ENCODE results near the gene GPR160.
A peak's percentile ranks its signal among the peaks of the same experiment; 100 is the strongest.

Gene GPR160

DNA sequence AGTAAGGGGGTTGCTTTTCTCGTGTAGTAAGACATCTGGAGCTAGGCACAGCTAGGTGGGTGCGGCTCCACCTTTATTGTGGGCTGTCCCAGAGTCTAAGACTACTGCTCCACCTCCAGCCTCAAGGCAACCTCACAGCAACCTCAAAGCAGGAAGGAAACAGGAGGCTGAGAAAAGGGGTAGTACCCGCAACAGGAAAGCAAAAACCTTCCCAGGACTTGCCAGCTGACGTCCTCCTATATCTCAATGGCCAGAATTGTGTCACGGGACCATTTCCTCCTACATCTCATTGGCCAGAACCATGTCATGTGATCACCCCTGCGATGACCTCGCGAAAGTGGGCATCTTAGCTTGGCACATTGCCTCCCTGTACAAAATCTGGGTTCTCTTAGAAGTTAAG lies 4.3 kb upstream of the GPR160 start:
- no peak for DNase-seq

DNA sequence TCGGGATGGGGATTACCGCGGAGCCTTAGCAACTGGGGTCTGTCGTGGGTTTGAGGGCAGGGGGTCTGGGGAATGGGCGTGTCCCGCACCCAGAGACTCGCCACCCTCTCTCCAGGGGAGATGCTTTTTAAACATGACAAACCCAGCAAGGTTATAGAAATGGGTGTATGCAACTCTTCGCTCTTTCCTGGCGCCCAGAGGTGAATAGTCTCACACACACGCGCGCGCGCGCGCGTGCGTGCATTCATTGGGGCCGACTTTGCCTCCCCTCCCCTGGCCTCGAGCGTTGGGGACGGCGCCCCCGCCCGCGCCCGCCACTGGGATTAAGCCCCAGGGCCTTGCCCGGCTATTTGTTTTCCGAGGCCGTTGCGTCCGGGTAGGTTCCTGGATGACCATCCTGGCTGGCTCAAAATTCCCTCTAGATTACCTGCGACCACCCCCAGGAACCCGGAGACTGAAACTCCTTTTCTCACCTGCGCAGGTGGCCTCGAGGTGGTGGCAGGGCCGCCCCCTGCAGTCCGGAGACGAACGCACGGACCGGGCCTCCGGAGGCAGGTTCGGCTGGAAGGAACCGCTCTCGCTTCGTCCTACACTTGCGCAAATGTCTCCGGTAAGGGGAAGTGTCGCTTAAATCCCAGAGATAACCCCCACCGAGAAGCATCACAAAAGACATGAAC lies 777 bp downstream of the GPR160 start:
- no peak for DNase-seq

DNA sequence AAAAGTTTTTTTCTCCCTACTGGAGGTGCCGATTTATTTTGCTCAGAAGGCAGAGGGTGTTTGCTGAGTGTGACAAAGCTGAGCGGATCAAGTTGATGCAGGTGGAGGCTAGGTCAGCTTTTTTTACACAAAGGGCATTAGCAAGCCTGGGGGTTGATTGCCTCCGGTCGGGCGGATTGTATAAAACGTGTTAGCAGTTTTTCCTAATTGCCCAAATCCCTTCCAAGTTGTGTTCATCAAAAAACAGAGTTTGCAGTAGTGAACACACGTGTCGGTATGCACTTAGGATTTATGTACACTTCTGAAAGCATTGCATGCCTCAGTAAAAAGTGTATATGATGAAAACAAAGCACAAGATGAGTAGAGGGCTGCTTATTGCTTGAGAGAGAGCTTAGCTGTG lies 2.6 kb downstream of the GPR160 start:
- DNase-seq = no peak

DNA sequence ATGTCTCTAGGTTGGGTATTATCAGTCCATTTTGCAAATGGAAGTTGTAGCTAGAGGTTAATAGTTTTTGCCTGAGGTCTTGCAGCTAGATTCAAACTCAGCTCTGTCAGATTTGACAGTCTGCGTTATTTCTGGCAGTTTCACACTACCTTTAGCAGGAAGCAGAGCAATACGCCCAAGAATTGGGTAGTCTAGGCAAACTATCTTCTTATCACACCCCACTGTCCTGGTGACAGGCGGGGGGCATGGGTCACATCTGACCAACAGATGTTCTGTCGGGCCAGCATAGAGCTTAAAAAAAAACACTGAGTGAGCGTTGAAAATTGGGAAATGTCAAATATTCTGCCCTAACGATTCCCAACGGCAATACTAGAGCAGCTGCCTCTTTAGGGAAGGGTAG lies 5.7 kb downstream of the GPR160 start:
- DNase-seq = no peak

DNA sequence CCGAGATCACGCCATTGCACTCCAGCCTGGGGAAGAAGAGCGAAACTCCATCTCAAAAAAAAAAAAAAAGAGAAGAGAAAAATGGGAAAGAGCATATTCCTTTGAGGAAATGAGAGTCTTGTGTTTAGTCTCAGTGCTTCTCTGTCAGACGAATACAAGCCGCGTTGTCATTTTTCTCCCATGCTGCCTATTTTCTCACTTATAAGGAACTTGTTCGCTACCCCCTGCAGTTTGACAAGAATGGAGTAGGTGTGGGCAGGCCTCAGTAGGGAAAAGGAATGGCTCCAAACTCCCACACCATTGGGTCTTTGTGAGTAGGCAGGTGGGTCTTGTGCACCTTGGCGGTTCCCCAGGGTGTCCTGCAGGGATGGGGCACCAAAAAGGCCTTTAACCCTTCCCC lies 6.5 kb downstream of the GPR160 start:
- DNase-seq = no peak

DNA sequence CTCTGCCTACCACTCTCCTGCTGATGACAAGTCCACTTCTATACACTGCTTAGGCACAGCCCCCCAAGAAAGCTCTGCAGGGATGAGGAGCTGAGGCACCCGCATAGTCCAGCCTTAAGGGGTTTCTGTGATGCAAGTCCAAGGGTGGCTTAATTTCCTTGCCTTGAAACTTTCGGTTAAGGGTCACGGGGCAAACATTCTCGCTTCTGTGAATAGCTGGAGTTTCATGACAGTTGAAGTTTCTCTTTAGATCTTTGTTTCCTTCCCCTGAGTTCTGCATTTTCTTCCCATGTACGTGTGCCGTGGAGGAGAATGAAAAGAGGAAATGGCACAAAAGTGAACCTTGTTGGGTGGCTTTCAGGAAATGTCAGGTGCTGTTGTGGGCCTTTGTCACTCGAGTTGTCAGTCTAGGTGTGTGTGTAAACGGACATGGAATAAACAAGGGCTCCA lies 7.0 kb downstream of the GPR160 start:
- peak; percentile 8 for DNase-seq

DNA sequence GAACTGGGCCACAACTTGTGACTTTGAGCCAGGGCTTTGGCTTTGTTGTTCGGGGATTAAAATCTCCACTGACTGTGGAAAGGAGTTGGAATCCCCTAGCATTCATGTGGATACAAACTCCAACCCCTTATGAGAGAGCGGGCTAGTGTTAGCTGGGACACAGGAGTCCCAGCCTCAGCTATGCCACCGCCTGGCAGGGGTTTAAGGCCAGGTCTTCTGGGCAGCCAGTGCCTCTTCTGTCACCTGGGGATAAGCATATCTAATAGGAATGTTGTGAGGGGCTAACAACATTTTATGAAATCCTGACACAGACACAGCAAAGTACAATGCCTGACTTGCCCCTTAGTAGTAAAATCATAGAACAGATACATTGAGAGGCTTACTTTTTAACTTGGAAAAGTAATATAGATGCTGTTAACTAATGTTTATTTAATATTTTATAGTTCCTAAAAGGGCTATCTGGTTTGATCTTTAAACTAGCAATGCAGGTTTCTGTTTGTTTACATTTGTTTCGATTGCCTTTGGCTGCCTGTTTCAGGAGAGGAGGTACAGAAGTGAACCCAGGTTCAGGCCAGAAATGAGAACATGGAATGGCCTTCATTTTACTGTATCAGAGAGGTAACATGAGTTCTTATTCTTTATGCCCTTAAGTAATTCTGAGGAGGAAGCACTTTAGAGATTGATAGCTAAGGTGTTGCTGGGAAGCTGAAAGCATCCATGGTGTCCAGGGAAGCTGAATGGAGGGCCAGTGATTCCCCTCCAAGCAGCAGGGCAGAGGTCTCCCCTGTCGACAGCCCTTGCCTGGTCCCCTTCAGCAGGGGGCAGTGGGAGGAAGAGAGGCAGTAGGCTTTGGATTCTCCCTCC lies 8.7 kb downstream of the GPR160 start:
- DNase-seq = no peak

DNA sequence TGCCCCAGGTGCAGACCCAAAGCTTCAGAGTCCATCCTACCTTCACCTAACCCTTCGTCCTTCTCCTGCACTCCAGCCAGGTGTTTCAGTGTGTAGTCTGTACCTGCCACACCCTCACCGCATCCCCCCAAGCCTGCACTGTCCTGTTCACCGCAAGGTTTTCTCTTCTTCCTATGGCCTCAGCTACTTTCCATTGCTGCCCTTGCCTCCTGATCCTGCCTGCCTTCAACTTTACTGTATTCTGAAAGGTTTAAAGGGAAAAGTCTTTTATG lies 9.3 kb downstream of the GPR160 start:
- no peak for DNase-seq

DNA sequence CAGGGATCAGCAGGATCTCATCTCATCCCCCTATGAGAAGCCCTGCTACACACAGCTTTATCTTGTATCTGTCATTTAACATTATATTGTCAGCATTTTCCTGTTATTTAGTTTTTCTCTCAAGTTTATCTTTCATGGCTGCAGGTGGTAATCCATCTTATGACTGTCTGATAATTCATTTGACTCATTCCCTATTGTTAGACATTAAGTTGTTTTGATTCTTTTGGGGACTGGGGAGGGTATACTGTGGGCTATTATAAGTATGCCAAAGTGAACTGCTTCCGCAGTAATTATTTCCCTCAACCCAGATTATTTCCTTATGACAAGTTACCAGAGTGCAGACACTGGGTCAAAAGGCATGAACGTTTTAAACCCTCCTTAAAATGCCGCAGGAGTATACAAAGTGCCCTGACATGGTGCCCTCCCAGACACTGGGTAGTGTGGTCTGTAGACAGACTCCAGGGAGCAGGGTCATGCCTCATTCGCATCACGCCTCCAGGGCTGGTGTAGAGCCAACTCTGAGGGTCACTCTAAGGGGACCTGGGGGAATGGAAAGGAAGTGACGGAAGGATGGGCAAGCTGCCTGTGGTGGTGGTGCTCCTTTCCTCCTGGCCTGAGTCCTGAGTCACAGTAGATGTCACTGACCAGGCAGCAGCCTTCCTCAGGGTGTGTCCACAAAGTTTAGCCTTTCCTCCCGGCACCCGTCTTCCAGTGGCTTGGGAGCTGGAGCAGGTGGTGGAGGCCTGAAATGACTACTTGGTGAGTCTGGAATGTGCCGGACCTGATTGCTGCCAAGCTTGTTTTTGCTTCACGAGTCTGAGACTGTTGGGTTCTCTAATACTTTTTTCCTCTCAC lies 11.6 kb downstream of the GPR160 start:
- no peak for DNase-seq

DNA sequence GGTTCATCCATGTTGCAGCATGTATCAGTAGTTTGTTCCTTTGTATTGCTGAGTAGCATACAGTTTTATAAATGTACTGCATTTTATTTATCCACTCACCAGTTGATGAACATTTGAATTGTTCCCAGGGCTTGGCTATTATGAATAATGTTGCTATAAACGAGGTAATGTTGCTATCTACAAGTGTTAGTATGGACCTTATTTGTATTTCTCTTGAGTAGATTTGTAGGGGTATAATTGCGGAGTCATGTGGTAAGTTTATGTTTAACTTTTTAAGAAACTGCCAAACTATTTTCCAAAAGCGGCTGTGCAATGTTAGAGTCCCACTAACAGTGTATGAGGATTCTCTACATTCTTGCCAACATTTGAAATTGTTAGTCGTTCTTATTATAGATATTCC lies 13.0 kb downstream of the GPR160 start:
- DNase-seq = no peak

DNA sequence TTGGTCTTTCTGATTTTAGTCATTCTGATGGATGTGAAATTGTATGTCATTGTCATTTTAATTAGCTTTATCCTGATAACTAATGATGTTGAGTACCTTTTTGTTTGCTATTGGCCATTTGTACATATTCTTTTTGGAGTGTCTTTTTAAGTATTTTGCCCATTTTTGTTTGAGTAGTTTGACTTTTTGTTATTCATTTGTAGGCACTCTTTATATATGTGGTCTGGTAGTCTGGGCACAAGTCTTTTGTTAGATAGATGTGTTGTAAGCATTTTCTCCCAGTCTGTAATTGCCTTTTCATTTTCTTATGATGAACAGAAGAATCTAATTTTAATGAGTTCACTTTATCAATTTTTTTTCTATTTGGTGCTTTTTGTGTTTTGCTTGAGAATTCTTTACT lies 14.6 kb downstream of the GPR160 start:
- no peak for DNase-seq

DNA sequence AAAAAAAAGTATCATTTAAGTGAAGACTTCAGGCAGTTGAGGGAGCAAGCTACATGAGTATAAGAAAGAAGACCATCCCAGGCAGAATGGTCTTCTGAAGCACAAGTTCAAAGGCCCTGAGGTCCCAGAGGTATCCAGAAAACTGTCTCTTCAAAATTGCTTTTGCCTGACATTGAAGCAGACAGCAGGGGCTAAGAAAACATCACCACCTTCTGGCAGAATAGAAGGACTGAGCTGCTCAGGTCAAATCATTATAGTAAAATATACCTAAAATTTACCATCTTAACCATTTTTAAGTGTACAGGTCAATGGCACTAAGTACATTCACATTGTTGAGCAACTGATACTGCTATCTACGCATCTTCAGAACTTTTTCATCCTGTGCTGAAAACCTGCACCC lies 16.4 kb downstream of the GPR160 start:
- DNase-seq = no peak

DNA sequence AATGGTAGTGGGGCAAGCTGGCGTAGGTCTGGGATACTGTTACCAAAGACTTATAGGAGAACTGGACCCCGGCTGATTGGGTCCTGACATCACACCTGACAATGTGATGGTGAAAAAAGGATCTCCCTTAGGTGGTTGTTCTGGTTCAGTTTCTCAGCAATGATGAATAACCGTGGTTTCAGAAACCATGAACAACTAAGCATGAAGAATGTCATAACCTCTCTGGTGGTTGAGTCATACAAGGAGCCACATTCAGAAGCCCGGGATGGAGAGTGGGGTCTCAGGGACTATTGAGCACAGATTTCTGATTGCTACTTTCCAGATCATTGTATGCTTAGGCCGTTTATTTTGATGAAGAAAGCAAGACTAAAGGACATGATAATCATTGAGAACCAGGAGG lies 17.4 kb downstream of the GPR160 start:
- DNase-seq = no peak

DNA sequence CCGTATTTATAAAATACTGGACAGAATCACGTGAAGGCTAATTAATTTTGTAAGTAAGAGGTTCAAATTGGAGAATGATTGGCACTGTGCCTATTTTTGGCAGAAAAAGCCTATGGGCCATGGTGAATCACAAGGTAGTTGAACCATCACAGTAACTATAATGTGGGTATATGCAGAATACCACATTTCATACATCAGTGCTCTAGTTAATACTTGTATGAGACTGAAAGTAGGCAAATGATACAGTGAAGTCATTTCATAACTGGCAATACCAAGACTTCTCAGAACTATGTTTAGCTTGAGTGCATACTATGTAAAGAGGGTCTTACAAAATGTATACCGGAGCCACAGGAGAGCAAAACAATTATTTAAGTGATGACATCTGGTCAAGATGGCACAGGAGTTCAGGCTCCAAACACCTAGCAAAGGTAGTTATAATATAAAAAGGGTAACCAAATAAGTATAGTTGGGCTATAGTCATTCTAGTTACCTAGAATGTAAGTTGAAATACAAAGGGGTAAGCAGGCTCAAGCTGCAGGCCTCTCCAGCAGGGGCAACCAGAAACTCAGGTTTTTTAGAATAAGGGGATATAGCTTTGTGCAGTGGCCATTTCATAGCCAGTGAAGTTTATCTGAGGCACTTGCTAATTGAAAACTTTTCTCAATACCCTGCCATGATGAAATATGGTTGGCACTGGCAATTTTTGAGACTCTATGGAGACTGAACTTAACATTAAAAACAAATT lies 19.1 kb downstream of the GPR160 start:
- no peak for DNase-seq

DNA sequence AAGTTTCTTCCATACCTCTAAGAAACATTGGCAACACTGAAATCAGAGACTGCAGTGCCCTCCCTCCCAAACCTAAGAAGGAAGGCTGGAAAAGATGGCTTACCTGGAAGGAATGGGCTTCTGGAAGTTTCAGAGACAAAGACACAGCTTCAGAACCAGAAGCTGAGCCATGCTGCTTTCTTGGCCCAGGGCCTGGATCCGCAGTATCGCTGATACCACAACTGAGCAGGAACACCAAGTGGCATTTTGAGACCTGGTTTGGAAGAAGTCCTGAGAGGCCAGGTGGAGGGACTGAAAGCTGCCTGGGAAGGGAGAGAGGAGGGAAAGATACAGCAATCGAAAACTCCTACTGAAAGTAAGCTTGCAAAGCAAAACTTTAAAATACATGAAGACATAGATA lies 19.8 kb downstream of the GPR160 start:
- DNase-seq = no peak

DNA sequence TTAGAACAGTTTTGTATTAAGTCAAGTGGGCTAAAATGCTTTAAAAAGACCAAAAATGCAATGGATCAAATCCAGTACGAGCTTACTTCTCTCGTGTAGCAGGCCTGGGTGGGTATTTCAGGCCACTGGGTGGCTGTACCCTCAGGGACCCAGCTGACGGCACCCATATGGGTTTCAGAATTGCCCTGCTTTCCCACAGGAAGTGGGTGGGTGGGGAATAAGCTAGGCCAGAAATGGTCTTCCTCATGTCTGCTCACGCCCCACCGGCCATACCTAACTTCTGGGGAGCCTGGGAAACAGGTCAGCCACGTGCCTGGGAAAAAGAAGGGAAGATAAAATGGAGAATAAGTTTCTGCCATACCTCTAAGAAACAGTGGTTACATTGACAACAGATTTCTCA lies 20.3 kb downstream of the GPR160 start:
- no peak for DNase-seq

DNA sequence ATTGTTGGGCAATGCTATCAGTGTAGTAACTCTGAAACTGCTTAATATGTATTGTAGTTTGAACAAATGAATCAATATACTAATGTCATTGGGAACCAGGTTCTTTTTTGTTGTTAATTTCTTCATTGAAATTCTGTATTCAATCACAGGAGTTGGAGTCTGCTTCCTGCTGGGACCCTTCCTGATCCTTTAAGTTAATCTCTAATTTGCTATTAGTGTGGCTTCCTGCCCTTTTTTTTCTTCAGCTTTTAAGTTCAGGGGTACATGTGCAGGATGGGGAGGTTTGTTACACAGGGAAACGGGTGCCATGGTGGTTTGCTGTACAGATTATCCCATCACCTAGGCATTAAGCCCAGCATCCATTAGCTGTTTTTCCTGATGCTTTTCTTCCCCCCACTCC lies 21.7 kb downstream of the GPR160 start:
- no peak for DNase-seq

DNA sequence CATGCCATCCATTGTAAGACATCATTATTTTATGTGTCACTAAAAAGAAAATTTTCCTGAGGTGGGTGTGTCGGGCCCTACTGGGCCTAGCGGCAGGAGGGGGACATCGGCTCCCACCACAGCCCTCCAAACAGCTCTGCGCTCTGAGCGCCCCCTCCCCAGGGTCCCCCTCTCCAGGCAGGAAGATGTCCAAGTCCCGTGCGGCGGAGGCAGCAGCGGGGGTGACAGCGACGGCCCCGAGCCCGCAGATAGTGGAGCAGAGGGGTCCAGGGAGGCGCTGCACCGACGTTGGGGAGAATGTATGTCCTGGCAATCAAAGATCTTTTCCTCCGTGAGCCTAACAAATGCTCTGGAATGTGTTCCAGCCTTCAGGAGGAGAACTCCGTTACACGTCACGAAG lies 24.3 kb downstream of the GPR160 start:
- DNase-seq = no peak

DNA sequence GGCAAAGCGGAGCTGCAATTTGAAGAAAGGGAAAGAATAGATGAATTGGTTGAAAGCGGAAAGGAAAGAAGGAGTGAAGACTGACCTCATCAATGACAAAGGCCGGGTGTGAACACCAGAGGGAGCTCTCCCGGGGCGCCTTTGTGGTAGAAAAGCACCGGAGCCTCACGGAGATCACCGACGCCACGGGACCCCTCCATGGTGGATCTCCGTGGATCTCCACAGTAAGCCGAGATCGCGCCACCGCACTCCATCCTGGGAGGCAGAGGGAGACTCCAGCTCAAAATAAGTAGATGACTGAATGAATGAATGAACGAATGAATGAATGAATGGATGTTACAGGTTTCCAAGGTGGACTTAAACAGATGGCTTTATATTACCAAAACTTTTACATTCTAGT lies 25.0 kb downstream of the GPR160 start:
- no peak for DNase-seq

DNA sequence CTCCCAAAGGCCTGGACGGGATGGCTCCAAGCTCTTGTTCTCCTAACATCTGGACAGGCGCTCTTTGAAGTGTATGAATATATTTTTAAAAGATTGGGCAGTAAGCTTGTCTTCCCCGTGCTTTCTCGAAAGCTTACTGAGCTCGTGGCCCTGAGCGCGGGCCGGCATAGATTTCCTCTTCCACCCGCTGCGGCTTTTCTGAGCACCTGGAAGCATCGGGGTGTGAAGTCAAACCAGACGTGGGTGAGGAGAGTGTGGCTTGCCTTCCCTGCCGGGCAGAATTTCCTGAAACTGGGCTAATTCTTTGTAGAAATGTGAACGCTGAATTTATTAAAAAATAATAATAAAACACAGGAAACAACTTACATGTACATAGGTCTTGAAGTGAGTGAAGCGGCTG lies 25.9 kb downstream of the GPR160 start:
- DNase-seq = no peak

DNA sequence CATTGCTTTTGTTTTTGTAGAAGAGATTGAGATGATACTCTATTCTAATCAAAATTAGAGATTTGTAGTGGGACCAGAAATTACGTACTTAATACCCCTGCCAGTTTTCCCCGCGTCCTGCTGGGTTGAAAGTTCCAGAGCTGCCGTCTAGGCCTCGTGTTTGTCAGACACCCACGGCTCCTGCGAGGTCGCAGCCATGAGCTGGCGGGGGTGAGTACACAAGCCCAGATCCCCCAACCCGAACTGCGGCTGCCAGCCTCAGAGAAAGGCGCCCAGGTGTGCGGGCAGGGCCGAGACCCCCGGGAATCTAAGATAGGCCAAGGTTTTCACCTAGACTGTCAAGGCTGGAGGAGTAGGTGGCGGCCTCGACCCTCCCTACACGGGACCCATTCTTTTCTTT lies 26.3 kb downstream of the GPR160 start:
- DNase-seq = no peak

DNA sequence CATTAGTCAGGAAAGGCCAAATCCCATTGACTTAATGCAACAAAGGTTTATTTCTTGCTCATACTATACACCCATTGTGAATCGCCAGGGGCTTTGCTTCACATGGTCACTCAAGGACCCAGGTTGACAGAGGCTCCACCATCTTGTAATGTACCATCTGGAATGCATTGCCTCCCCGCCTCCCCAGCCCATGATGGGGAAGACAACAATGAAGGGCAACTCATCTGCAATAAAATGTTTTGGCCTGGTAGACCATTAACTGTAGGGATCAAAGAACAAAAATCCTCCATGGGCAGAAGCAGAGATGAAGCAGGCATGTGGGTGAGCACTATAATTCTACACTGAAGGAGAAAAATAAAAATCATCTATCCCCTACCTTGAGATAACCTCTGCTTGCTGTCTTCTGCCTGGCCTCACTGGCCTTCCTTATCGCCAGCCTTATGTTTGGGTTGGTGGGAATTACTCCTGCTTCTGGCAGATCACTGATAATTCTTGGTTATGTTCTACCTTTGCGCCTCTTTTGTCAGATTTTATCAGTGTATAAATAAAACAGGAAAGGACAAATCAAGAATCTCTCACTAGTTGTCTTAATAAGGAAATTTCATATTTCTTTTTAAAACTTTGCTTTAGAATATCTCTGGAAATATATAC lies 37.8 kb downstream of the GPR160 start:
- DNase-seq = no peak

Data from midbrain (tissue), 1 donor.